T1000 (cell line): ENCODE measurements around the gene VPS13C.
"Not testable (repeated sequence)": the region's sequence is repeated elsewhere in the genome, so short reads cannot be mapped to it uniquely, and the experiment has no call there.

Experiments
- DNase-seq: peaks from one replicate; lab custom pipeline; 2025; ENCODE audit warnings: mixed read lengths; lab: John Stamatoyannopoulos, UW

Gene VPS13C

DNA sequence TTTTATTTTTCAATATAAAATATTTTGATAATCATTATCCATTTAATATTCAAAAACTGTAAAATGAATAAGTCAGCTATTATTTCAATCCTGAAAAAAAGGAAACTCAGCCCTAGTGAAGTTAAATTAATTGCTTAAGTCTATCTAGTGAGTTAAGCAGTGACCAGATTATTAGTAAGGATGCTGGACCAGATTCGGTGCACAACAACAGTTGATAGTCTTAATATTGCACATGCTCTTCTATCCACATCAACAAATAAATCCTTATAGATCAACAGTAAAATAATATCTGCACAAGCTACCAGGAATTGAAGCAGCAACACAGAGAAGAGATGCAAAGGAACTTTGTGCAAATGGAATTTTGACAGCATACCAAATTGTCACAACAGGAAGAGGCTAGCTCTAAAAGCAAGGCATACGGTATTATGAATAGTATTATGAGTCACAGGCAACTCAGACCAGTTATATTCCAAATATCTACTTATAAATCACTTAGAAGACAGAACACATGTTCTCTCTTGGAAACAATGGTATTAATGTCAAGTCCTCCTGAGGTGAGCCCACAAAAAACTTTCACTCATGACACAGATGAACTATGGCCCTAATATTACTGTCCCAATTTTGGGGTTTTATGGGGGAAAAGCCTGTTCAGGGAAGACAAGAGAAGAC is 24.9 kb downstream of the VPS13C start:
- no peak for DNase-seq

DNA sequence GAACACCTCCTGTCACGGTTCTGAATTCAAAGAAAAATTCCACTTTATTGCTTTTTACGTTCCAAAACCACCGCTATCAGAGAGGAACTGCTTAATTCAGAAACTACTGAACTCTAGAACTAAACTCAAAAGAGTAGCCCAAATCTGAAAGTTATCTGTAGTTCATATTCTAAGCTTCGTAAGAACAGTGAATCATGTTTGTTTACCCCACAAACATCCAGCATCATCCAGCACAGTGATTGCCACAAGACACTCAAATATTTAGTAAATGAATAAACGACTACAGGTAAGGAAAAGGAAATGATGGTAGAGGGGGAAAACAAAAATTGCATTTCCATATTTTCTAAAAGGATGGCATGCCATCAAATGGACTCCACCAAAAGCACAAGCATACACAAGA is 32.3 kb downstream of the VPS13C start:
- no peak for DNase-seq

DNA sequence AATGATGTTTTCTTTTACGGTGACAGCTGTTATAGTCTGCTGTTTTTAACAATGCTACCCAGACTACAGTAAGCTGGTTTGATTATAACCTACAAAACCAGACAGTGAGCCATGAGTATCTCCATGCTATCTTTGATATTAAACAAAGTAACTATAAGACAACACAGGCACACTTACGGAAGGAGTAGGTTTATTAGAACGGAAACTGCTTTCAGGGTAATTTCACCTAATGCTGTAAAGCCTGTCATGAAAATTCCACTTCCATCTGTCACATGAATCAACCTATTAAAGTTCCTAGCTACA is 33.0 kb downstream of the VPS13C start:
- DNase-seq: no peak

DNA sequence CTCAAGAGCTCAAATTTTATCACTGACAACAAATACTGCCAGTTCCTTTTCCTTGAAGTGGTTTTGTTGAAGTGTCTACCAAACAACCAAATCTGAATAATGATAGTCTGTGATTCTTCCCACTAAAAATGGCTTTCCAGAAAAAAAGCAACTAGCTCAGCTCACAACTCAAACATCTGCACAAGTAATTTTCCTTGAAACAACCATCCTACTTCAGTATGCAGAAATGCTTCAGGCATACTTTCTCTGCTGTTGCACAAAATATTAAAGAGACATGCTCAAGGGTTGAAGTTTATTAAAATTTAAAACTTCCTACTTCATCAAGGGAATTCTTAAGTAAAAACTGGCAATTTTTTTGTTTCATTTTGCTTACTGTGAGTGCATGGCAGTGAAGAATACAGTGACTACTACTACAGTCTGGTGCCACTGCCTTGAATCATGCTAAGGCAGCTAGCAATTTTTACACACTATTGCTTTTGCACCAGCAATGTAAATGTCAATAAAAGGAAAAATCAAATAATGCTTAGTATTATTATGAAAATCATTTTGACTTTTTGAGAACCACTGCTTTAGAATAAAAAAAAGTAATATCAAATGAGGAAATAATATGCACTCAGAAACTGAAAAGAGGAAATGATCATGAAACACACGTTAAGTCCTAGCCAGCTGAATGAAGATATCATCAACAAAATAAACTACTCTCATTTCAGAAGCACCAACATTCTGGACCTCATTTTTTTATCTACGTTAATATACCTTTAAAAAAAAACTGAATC is 33.6 kb downstream of the VPS13C start:
- no peak for DNase-seq

DNA sequence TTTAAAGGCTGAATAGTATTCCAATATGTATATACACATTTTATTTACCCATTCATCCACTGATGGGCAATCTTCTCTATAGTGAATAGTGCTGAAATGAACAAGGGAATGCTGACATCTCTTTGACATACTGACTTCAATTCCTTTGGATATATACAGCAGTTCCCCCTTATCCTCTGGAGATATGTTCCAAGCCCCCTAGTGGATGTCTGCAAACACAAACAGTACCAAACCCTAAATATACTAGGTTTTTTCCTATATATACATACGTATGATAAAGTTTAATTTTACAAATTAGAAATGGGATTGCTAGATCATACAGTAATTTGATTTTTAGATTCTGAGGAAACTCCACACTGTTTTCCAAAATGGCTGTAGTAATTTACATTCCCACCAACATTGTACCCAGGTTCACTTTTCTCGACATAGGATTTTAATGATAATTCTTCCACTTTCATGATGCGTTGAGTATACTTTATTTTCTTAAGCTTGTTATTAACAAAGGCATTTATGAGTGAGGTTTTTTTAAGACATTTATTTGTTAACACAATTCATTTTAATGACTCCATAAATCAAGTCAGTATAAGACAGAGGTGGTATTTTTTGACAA is 38.2 kb downstream of the VPS13C start:
- no peak for DNase-seq

DNA sequence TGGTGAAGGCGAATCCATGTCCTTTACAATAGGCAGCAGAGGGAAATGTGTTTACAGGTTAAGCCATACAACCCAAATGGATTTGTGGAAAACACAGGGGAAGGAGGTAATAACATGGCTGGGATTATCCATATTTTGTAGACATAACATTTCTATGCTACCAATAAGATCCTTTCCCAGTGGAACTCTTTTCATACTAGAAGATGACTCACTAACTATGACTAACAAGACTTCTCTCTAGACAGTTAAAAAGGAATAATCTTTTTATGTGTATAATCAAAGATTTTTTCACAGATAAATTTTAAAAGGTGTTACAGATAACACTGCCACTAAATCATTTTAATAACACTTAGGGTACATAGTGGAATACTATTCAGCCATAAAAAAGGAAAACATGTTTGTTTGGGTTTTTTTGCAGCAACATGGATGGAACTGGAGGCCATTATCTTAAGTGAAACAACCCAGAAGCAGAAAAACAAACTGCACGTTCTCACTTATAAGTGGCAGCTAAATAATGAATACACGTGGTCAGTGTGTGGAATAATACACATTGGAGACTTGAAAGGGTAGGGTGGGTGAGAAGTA is 39.6 kb downstream of the VPS13C start:
- DNase-seq: no peak

DNA sequence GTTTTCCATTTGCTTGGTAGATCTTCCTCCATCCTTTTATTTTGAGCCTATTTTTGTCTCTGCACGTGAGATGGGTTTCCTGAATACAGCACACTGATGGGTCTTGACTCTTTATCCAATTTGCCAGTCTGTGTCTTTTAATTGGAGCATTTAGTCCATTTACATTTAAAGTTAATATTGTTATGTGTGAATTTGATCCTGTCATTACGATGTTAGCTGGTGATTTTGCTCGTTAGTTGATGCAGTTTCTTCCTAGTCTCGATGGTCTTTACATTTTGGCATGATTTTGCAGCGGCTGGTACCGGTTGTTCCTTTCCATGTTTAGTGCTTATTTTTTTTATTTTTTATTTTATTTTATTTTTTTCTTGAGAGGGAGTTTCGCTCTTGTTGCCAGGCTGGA is 54.9 kb downstream of the VPS13C start:
- not testable (repeated sequence) for DNase-seq

DNA sequence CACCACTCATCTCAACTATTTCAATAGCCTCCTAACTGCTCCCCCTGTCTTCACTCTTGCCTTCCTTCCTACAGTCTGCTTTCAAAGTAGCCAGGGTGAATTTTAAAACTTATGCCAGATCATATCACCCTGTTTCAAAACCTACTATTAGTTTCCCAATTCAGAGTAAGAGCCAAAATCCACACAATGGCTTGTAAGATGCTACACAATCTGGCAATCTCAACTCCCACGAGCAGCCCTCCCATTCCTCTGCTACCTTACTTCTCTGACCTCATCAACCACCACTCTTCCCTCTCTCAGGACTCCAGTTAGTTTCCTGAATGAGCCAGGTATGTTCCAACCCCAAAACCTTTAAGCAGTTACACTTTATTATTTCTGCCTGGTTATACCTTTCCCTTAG is 62.5 kb downstream of the VPS13C start:
- no peak for DNase-seq

DNA sequence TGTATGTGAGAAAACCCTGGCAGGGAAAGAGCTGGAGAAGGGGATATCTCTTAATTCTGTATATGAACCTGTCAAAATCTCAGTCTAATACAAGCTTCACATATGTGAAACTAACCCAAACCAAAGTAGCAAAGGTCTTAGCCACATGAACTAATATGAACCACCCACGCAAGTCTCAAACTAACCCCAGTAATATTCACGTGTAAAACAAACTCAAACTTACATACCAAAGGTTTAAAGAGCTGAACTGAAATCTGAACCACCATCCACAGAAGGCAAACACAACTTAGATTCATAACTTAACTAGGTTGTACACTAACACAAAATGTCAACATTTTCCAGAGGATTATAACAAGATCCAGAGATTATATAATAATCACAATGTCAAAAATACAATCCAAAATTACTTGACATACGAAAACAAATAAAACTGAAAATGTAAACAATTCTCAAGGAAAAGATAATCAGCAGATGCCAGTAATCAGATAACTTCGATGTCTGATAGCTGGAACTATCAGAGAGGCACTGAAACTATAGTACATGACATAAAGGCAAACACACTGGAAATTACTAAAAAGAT is 64.1 kb downstream of the VPS13C start:
- no peak for DNase-seq

DNA sequence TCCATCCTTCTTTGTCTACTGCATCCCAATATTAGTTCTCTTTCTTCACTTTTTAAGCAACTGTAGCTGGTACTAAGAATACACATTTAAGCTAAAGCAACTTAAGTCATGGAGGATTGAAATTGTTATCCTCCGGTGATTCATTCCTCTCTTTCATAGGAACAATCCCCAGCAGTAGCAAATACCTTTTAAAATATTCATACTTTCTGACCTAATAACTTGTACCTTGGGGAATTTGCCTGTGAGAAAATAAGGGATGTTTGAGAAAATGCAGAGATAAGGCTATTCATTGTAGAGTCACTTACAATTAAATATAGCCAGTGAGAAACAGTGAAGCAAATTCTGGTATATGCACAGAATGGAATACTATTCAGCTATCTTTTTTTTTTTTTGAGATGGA is 66.0 kb downstream of the VPS13C start:
- no peak for DNase-seq

DNA sequence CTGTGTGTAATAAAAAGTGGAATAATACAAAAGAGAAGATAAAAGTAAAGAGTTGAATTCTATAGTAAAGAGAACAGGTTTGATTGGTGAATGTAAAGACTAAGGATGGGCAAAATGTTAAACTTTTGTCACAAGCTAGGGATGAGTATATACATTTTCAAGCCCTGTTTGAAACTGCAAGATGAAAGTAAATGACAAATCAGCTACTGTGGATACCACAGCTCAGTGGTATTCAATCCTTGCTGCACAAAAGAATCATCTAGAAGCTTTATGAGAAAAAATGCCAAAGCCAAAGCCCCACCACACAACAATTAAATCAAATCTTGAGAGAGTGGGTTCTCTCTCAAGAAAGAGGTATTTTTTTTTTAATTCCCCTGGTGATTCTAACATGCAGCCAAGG is 67.7 kb downstream of the VPS13C start:
- no peak for DNase-seq

DNA sequence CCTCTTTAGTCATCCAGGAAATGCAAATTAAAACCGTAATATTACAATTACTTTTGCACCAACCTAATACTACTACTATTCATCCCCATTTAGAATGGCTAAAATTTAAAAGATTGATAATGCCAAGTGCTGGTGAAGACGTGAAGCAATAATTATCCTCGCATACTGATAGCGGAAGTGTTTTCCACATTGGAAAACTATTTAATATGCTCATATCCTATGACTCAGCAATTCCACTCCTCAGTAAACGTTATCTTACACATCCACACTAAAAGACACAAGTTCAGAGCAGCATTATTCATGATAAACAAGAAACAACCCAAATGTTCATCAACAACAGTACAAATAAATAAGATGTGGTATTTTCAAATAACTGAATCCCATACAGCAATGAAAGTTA is 70.6 kb downstream of the VPS13C start:
- DNase-seq: no peak

DNA sequence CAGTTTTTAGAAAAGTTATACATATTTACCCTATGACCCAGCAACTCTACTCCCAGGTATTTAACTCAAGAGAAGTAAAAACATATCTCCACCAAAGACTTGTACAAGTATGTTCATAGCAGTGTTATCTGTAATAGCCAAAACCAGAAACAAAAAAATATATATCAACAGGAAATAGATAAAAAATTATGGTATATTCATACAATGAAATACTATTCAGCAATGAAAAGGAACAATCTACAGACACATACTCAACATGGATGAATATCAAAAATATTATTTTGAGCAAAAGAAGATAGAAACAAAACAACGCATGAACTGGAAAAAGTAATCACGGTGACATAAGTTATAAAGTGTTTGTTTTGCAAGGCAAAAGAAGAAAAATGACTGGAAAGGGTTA is 72.4 kb downstream of the VPS13C start:
- DNase-seq: no peak

DNA sequence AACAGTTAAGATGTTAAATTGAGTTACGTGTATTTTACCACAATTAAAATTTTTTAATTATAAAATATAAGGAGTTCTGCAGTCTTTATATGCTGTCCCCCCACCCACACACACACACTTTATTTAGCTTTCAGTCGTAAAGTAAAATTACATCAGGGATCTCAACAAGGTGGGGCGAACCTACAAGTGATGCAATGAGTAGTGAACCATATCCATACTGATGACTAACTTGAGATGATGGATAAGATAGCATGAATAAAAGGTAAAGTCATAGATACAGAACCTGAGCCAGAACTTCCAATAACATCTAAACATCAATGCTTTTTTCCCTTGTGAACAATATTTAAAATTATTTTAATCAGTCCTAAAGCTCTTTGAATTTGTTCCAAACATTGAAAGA is 77.2 kb downstream of the VPS13C start:
- no peak for DNase-seq

DNA sequence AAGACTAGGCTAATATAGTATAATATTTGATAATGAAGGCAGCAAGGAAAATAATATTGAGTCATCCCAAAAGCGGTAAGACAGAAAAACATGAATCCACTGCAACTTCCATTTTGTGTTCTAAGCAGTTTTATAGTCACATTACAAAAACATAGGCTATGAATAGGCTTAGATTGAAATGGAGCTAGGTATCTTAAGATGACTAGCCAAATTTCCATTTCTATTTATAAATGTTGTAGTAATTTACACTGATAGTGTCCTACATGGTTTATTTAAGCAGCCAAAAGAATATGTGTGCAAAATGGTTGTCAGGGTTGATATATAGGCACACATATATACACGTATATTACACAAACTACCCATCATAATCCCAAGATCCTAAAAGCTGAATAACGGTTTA is 82.0 kb downstream of the VPS13C start:
- no peak for DNase-seq

DNA sequence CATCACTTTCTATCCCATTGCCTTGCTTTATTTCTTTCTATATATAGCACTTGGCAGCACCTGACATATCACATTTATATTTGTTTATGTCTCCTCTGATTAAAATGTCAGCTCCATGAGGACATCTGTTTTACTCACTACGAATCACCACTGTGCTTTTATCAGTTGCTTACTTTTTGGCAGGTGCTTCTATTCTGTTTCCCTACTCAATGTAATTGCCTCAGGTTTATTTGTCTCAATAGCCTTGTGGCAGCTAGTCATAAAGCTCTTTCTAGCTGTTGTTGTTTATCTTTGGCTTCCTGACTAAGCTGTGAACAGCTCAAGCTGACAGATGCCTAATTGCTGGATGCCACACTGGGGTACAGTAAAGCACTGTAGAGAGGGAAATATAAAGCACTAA is 85.5 kb downstream of the VPS13C start:
- no peak for DNase-seq

DNA sequence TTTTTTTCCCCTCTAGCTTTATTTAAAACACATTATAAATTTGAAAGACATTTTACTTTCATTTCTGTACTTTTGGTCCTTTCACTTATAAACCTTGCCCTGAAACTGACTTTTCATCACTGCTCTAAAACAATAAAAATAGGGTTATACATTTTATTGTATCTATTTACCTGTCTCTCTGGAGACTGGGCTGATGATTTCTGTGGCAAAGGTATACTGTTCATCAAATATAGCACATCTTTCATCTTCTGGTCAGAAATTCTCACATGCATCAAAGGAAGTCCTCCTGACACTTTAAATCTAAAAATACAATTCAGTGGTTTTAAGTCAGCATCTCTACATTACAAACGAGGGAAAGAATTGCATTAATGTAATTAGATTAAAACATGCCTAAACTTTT is 86.1 kb downstream of the VPS13C start:
- DNase-seq: no peak

DNA sequence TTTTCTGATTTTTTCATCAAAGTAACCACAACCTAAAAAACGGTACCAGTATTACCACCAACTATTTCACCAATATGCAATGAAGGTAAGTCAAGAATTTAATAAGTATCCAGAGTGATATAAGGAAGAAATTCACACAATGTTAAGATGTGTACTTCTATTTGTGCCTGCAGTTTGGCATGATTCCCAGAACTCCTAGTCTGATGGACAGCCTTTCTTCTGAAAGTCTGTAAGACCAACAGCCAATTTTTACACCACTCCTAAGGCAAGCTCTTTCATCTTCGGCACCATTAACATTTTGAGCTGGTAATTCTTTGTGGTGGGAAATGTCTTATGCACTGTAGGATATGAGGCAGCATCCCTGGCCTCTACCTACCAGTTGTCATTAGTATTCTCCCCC is 108.3 kb downstream of the VPS13C start:
- no peak for DNase-seq

DNA sequence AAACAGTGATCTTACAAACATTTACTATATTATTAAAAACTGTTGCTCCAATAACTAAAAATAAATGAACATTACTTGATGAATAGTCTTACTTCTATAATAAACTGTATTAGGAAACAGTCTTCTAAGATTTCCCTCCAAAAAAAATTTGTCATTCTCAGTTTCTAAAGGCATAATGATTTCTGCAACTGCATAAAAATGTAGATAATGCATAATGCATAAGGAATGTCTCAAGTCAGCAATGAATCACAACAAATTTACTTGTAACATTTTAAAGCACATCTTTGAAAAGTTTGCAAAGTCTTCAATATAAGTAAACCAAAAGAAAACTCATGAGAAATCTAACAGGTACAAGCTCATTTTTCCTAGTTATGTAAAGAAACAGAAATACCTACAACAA is 113.5 kb downstream of the VPS13C start:
- DNase-seq: no peak

DNA sequence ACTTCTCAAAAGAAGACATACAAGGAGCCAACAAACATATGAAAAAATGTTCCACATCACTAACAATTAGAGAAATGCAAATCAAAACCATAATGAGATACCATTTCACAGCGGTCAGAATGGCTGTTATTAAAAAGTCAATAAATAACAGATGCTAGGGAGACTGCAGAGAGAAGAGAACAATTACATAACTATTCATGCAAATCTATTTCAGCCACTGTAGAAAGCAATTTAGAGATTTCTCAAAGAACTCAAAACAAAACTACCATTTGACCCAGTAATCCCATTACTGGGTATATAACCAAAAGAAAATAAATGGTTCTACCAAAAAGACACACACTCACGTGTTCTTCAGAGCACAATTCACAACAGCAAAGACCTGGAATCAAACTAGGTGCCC is 116.3 kb downstream of the VPS13C start:
- no peak for DNase-seq

DNA sequence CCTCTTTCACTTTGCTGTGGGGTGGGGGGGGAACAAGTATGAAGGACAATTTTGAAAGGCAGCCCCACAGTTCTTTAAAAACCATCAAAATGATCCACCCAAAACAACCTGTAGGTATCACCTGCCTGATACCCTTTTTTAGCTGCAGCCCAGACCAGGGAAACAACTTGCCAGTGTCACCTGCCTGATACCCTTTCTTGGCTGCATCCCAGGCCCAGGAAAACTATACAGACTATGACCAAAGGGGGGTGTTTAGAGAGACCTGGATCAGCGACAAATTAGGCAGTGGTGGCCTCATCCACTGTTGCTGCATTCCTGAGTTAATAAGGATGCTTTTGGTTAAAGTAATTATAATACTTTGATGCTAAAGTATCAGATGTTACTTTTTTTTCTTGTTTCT is 122.0 kb downstream of the VPS13C start:
- DNase-seq: no peak

DNA sequence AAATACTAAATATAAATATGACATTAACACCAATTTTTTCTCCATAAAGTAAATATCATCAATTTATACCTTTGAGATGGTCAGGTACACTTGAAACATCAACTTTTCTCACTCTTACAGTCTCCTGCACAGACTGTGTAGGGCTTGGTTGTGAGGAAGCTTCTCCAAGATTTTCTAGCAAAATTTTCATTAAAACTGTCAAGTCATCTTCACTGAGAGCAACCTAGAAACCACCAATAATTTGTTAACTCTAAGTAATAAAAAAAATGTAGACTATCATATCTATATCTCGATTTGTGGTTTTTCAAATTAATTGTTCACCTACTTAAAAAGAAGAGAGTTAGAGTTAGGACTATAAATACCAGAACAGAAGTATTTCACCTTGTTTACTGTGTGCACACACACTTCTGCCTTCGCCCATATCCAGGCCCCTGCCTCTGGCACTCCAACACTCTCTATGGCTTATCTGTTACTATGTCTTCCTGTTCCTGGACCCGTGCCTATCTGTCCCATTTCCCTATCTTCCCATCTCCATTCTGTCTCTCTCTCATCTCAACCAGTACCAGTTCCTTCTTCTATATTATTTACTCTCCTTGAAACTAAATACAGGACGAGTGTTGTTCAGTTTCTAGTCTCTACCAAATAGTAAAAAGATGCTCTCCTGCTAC is 123.6 kb downstream of the VPS13C start:
- DNase-seq: no peak
